HCT116 (cell line): ENCODE results near the gene KIRREL3.

ENCODE experiments used
- POLR2AphosphoS5 ChIP-seq: IDR thresholded peaks from 2 replicates; pipeline ENCODE4 v1.6.1; 2011; ENCODE audit warnings: mild to moderate bottlenecking, low read depth, low read length, moderate library complexity
- RAD21 ChIP-seq: IDR thresholded peaks from 2 replicates; pipeline ENCODE4 v1.6.1; 2012; ENCODE audit warnings: low read depth, mild to moderate bottlenecking
- TF ChIP-seq, protein P1 (sequence below), 3 experiments: fragments of 200-600 bp in 1 of 3; sonication (generic) in 1 of 3; IDR thresholded peaks in 2 of 3; conservative IDR thresholded peaks in 1 of 3; 2 replicates each; pipeline ENCODE4 v1.5.1; 2012 to 2017; ENCODE audit warnings: low read depth in 2 of 3, low read length in 2 of 3, antibody characterized with exemption in 1 of 3, borderline replicate concordance in 1 of 3, control low read depth in 1 of 3, mild to moderate bottlenecking in 1 of 3, mixed read lengths in 1 of 3, mixed run types in 1 of 3, moderate library complexity in 1 of 3; ENCODE audit not compliant: insufficient read depth in 1 of 3

DNA sequence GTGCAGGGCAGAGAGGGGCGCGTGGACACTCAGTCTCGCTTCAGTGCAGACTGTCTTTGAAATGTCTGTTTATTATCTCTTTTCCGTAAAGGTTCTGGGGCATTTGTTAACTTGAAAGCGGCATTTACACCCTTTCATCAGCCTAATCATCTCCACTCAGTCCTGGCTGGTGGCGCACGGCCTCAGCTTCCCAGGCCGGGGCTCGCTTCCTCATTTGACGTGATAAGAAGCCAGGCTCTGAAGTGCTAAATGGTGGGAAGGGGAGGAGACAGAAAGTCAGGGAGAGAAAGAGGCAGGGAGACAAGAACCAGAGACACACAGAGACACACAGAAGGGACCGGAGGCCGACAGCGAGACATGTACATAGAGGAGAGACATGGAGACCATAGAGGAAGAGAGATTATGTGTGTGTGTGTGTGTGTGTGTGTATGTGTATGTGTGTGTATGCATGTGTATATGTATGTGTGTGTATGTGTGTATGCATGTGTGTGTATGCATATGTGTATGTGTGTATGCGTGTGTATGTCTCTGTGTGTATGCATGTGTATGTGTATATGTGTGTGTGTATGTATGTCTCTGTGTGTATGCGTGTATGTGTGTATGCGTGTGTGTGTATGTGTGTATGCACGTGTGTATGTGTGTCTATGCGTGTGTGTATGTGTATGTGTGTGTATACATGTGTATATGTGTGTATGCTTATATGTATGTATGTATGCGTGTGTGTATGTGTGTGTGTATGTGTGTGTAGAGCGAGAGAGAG is 543.6 kb downstream of the KIRREL3 start:
- TF ChIP-seq, protein P1, sequence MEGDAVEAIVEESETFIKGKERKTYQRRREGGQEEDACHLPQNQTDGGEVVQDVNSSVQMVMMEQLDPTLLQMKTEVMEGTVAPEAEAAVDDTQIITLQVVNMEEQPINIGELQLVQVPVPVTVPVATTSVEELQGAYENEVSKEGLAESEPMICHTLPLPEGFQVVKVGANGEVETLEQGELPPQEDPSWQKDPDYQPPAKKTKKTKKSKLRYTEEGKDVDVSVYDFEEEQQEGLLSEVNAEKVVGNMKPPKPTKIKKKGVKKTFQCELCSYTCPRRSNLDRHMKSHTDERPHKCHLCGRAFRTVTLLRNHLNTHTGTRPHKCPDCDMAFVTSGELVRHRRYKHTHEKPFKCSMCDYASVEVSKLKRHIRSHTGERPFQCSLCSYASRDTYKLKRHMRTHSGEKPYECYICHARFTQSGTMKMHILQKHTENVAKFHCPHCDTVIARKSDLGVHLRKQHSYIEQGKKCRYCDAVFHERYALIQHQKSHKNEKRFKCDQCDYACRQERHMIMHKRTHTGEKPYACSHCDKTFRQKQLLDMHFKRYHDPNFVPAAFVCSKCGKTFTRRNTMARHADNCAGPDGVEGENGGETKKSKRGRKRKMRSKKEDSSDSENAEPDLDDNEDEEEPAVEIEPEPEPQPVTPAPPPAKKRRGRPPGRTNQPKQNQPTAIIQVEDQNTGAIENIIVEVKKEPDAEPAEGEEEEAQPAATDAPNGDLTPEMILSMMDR (IDR thresholded peaks at IDR 0.05 in 2 of 3, conservative IDR thresholded peaks at IDR 0.05 in 1 of 3; ENCODE audit: borderline replicate concordance in 1 of 3, insufficient read depth in 1 of 3, low read depth in 2 of 3, low read length in 2 of 3): no peak
- no peak for TF ChIP-seq RAD21
- TF ChIP-seq POLR2AphosphoS5: no peak
